Adrenal gland (tissue), 12 donors: ENCODE data around the gene INPPL1. TPM values are rescaled to one million over a fixed set of nuclear protein-coding genes. Genes with fewer than 3 reads are reported as not detected.
A peak's percentile ranks its signal among the peaks of the same experiment; 100 is the strongest.

Experiments
- DNase-seq, 7 donors: peaks; one replicate each; pipeline ENCODE4 v3.0.0-alpha.2; 2019 to 2020
- H3K27ac ChIP-seq, 5 donors: fragments of 200-600 bp; sonication (generic) in 4 of 5; 1 replicate in 3 of 5; 2 replicates in 2 of 5; pipeline versions ENCODE4 v1.5.1 to v1.8.0; 2016 to 2020; ENCODE audit warnings: mild to moderate bottlenecking in 1 of 5
- H3K27me3 ChIP-seq: fragments of 200-600 bp; 2 replicates; pipeline ENCODE4 v1.8.0; 2021
- H3K36me3 ChIP-seq, 2 donors: fragments of 200-600 bp; replicated peaks in 1 of 2; 1 replicate in 1 of 2; 2 replicates in 1 of 2; pipeline versions ENCODE4 v1.5.1 to v1.8.0; 2018 to 2022
- H3K4me1 ChIP-seq, 2 donors: fragments of 200-600 bp; replicated peaks in 1 of 2; 1 replicate in 1 of 2; 2 replicates in 1 of 2; pipeline versions ENCODE4 v1.5.1 to v1.8.0; 2018 to 2021
- H3K4me3 ChIP-seq, 4 donors: fragments of 200-600 bp; sonication (generic) in 3 of 4; one replicate each; pipeline ENCODE4 v1.5.1; 2016 to 2018
- H3K9me3 ChIP-seq, 3 donors: fragments of 200-600 bp; sonication (generic) in 1 of 3; replicated peaks in 1 of 3; 1 replicate in 2 of 3; 2 replicates in 1 of 3; pipeline versions ENCODE4 v1.5.1 to v1.8.0; 2016 to 2021
- POLR2A ChIP-seq, 2 donors: fragments of 450-650 bp; IDR thresholded peaks; one replicate each; pipeline ENCODE4 v1.6.1; 2017; ENCODE audit warnings: antibody characterized with exemption in 2 of 2, mild to moderate bottlenecking in 2 of 2, moderate library complexity in 1 of 2
- WGBS, 4 donors: extraction: QIAGEN DNeasy Blood & Tissue Kit in 2 of 4; methylation state at CpG; one replicate each; pipeline versions ENCODE4 v1.1.5 to v1.1.7; 2013 to 2017; 5-methylcytosine and 5-hydroxymethylcytosine counted together
- intact Hi-C, 2 donors: fragments of 100-400 bp; cut with DNase I; formaldehyde crosslinking; loops; one replicate each; pipeline versions ENCODE4 v1.14.1 to v1.15.0; 2022 to 2023
- polyA plus RNA-seq, 3 donors: library from polyadenylated mRNA; stranded (reverse); fragments of 200-250 nt in 2 of 3; fragments of 350-450 nt in 1 of 3; fragmentation: Illumina TruSeq in 1 of 3; extraction: RNeasy Lipid Tissue Mini Kit (QIAGEN cat#74804) in 1 of 3; gene quantifications; one replicate each; pipeline ENCODE4 v1.2.3, GENCODE V29; 2013 to 2014
- total RNA-seq, 9 donors: library from RNA; depleted of rRNA in 4 of 9; stranded (reverse); fragments of >200 nt in 4 of 9; fragments of 120-200 nt in 1 of 9; fragmentation: NEBNext Ultra II Directional in 1 of 9; extraction: Animal tissue kit (Norgen Biotek cat#: 25700) in 1 of 9; gene quantifications; one replicate each; pipeline versions ENCODE4 v1.1.0 to v1.2.4, GENCODE V29; 2013 to 2023
- TF ChIP-seq, protein P1 (sequence below), 6 experiments: fragments of 450-650 bp in 4 of 6; fragments of 200-600 bp in 2 of 6; sonication (generic) in 1 of 6; IDR thresholded peaks; 1 replicate in 5 of 6; 2 replicates in 1 of 6; pipeline versions ENCODE4 v1.5.1 to v1.8.0; 2016 to 2021; ENCODE audit warnings: antibody characterized with exemption in 6 of 6, mild to moderate bottlenecking in 2 of 6, moderate library complexity in 1 of 6
- donor health status: healthy with polysubstance abuse.
- donor health status: Bipolar disorder and iron deficiency.
- donor health status: DM: yes; HTN: yes; CAD: no.
- donor health status: DM: no; HTN: no; CAD: no.
- donor health status: DM: no; HTN: no; CAD: no.
- donor health status: DM: yes; HTN: yes; CAD: no.

Gene INPPL1
- total and polyA plus RNA-seq, 12 donors: 45.3 to 395 (median 118) TPM

DNA sequence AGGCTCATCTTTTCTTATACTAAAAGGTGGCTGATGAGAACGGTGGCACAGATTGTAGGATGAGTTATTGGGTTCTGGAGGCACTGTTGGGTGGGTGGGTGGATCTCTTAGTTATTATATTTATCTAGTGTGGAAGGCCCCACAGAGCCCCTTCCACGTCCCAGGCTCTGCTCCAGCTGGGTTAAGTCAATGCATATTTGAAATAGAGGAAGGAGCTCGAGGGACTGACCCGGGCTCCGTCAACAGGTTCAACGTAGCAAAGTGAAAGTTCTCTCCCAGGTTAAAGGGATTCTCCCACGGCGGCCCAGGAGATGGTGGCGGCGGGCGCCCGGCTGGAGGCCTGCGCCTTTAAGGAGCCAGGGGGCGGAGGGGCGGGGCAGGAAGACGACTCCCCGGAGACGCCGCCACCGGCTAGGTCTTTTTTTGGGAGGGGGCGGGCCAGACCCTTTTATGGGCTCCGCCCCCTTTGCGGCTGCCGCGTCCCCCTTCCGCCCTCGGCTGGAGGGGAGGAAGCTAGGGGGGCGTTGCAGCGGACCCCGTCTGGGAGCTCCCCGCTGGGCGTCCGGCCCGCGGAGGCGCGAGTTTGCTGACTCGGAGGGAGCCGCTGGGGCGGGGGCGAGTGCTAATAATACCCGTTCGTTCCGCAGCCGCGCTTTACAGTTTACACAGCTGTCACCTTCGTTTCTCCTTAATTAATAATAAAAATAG is 1.5 kb upstream of the INPPL1 start:
- H3K27me3 ChIP-seq: no peaks in the 10 kb centered on the region

DNA sequence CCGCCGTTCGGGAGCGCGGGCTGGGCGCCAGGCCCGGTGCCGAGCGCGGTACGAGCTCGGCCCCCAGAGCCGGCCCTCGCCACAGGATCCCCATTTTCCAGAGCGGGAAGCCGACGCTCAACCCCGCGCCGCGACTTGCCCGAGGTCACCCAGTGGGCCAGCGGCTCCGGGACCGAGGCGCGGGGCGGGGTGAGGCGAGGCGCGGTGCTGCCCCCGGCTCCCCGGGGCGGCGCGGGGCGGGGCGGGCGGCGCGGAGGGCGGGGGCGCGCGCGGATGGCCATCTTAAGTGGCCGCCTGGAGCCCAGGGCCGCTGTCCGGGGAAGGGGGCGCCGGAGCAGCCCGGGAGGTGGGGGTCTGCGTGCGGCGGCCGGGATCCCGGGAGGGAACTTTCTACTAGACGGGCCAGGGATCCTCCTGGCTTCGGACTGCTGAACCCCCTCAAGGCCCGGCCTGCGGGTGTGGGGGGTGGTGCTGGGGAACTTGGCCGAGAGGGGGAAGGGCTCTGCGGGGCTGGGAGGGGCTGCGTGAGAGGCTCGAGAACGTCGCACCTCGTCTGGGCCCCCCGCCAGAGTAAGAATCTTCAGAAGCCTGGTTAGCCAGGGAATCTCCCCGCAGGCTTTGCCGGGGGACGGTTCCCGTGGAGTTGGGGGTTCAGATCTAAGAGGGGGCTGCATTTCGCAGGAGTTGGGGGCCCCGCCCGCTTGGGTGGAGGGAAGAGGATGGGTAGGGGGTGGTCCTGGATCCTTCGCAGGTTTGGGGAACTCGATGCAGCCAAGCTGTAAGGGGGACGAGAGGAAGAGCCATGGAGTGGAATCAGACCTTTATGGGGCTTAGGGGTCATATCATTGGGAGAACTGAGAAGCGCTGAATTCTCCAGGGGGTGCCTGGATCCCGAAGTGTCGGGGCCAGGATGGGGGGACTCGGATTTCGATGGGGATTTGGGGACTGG is 678 bp upstream of the INPPL1 start:
- peak overlapping the region; percentile 89 to 96 (median 94) for H3K27ac ChIP-seq
- peak overlapping the region; percentile 68 to 93 (median 82) for H3K4me3 ChIP-seq
- no peak for TF ChIP-seq POLR2A (IDR thresholded peaks at IDR 0.05)
- TF ChIP-seq, protein P1, sequence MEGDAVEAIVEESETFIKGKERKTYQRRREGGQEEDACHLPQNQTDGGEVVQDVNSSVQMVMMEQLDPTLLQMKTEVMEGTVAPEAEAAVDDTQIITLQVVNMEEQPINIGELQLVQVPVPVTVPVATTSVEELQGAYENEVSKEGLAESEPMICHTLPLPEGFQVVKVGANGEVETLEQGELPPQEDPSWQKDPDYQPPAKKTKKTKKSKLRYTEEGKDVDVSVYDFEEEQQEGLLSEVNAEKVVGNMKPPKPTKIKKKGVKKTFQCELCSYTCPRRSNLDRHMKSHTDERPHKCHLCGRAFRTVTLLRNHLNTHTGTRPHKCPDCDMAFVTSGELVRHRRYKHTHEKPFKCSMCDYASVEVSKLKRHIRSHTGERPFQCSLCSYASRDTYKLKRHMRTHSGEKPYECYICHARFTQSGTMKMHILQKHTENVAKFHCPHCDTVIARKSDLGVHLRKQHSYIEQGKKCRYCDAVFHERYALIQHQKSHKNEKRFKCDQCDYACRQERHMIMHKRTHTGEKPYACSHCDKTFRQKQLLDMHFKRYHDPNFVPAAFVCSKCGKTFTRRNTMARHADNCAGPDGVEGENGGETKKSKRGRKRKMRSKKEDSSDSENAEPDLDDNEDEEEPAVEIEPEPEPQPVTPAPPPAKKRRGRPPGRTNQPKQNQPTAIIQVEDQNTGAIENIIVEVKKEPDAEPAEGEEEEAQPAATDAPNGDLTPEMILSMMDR (IDR thresholded peaks at IDR 0.05): peak in 1 of 6 experiments; percentile 3
- peaks cover 0 to 13% of the 10 kb centered on the region in 2 donors for H3K36me3 ChIP-seq
- DNase-seq: peak; percentile 58 to 81 (median 75)
- H3K4me1 ChIP-seq: peaks cover 14 to 30% of the 10 kb centered on the region in 2 donors
- 0 to 1% (median 1%) methylated on average over 16 to 84 of the region's 84 CpGs for WGBS, 4 donors
- H3K27me3 ChIP-seq: no peaks in the 10 kb centered on the region
- intact Hi-C loops: no loop called here
- H3K9me3 ChIP-seq: no peaks in the 10 kb centered on the region

More for the DNA sequence above, 1.5 kb upstream of the INPPL1 start:
- H3K9me3 ChIP-seq: no peaks in the 10 kb centered on the region
- peaks cover 14 to 30% of the 10 kb centered on the region in 2 donors for H3K4me1 ChIP-seq
- peak overlapping the region; percentile 42 to 84 (median 74) for H3K4me3 ChIP-seq
- 0 to 1% (median 0%) methylated on average over 5 to 47 of the region's 47 CpGs for WGBS, 4 donors
- H3K27ac ChIP-seq: peak overlapping the region; percentile 89 to 96 (median 94)
- DNase-seq: peak; percentile 93 to 97 (median 95)
- peaks cover 0 to 5% of the 10 kb centered on the region in 2 donors for H3K36me3 ChIP-seq
- TF ChIP-seq POLR2A (IDR thresholded peaks at IDR 0.05): peak; percentile 58 to 66
- TF ChIP-seq, protein P1 (IDR thresholded peaks at IDR 0.05): peak in 4 of 6 experiments; percentile 26 to 48 (median 35)
- intact Hi-C loops: no loop called here

DNA sequence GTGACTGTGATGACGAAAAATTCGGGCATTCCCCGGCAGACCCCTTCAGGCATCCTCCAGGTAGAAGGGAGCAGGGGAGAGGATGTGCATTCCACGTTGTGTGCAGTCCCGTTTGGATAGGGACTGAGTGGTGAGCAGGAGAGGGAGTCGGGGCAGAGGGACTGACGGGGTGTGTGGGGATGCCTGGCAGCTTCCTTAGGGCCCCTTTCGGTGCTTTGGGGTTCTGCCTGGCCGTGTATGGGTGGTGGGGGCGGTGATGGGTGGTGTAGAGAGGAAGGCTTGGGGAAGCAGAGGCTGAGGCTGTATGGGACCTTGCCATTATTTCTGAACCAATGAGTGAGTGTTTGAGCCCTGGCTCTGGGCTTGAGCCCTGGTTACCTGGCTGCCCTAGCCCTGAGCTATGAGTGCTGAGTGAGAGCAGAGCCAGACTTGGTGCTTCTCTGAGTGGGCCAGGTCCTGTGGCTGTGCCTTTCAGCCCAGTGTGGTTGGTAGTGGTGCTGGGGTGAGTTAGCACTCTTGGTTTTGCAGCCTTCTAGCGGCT is 914 bp downstream of the INPPL1 start:
- peak in 1 of 7 donors; percentile 18 for DNase-seq
- intact Hi-C loops: no loop called here
- Histone ChIP-seq H3K27ac (peak overlapping the region in 3 of 5 donors; percentile 92 to 96 (median 95)), H3K4me1 (peaks cover 14 to 30% of the 10 kb centered on the region in 2 donors), H3K9me3 (no peaks in the 10 kb centered on the region), H3K4me3 (peak overlapping the region in 2 of 4 donors; percentile 81 to 84), H3K36me3 (peaks cover 0 to 29% of the 10 kb centered on the region in 2 donors), H3K27me3 (no peaks in the 10 kb centered on the region)
- no peak for TF ChIP-seq POLR2A (IDR thresholded peaks at IDR 0.05)
- TF ChIP-seq, protein P1 (IDR thresholded peaks at IDR 0.05): no peak
- 5 to 25% (median 18%) methylated on average over 7 to 11 of the region's 11 CpGs for WGBS, 4 donors
